Measurements from ENCODE around the gene IPO4. TPM values are rescaled to one million over a fixed set of nuclear protein-coding genes. Genes with fewer than 3 reads are reported as not detected.

Gene IPO4
- total RNA-seq, 1 donor from 2014 or later: 46.8 TPM

GRCh38 chr14:24135834-24136683 lies 52.6 kb downstream of the IPO4 start, which contains the start of gene PSME1:
Gene PSME1 (plus strand): TSS chr14:24136194. CDS start chr14:24136263, 69 bp downstream.

GRCh38 chr14:24130380-24130716 lies 58.3 kb downstream of the IPO4 start, which contains the start of gene FITM1:
Gene FITM1 (plus strand): TSS chr14:24130659. CDS start chr14:24131564, 905 bp downstream.

Other genes starting within 250 kb of the IPO4 start
- 39.0 and 58.4 TPM in 2 replicates for gene DHRS4, start 235.0 kb downstream of the IPO4 start, total RNA-seq
- gene DHRS4L2, start 199.9 kb downstream of the IPO4 start, total RNA-seq: 11.6 and 15.7 TPM in 2 replicates
- not detected in 2 replicates for gene CARMIL3, start 136.8 kb downstream of the IPO4 start, total RNA-seq
- not detected in 2 replicates for gene CPNE6, start 117.3 kb downstream of the IPO4 start, total RNA-seq
- 4.4 and 9.4 TPM in 2 replicates for gene PCK2, start 94.5 kb downstream of the IPO4 start, total RNA-seq
- 58.8 and 60.2 TPM in 2 replicates for gene DCAF11, start 74.0 kb downstream of the IPO4 start, total RNA-seq
- 0.82 and 0.97 TPM in 2 replicates for gene NRL, start 73.9 kb downstream of the IPO4 start, total RNA-seq
- 0.13 TPM in 1 of 2 replicates, not detected in the other for gene FITM1, start 58.2 kb downstream of the IPO4 start, total RNA-seq
- 118 and 158 TPM in 2 replicates for gene PSME1, start 52.6 kb downstream of the IPO4 start, total RNA-seq
- gene EMC9, start 47.2 kb downstream of the IPO4 start, total RNA-seq: 17.6 and 28.3 TPM in 2 replicates
- gene PSME2, start 42.2 kb downstream of the IPO4 start, total RNA-seq: 124 and 147 TPM in 2 replicates
- 37.1 and 38.4 TPM in 2 replicates for gene RNF31, start 41.3 kb downstream of the IPO4 start, total RNA-seq
- 55.4 and 72.4 TPM in 2 replicates for gene IRF9, start 27.6 kb downstream of the IPO4 start, total RNA-seq
- 2.3 and 2.5 TPM in 2 replicates for gene REC8, start 16.7 kb downstream of the IPO4 start, total RNA-seq
- gene TM9SF1, start 6.6 kb upstream of the IPO4 start, total RNA-seq: 30.3 and 60.7 TPM in 2 replicates
- not detected in 2 replicates for gene TSSK4, start 16.9 kb upstream of the IPO4 start, total RNA-seq
- 13.4 and 38.1 TPM in 2 replicates for gene CHMP4A, start 24.7 kb upstream of the IPO4 start, total RNA-seq
- 6.3 and 7.7 TPM in 2 replicates for gene MDP1, start 27.2 kb upstream of the IPO4 start, total RNA-seq
- 259 and 308 TPM in 2 replicates for gene NEDD8, start 43.6 kb upstream of the IPO4 start, total RNA-seq
- gene GMPR2, start 44.1 kb upstream of the IPO4 start, total RNA-seq: 97.6 and 118 TPM in 2 replicates
- gene TINF2, start 53.8 kb upstream of the IPO4 start, total RNA-seq: 41.1 and 55.2 TPM in 2 replicates
- gene TGM1, start 74.4 kb upstream of the IPO4 start, total RNA-seq: 0.32 and 1.6 TPM in 2 replicates
- gene RABGGTA, start 82.8 kb upstream of the IPO4 start, total RNA-seq: 16.0 and 27.5 TPM in 2 replicates
- 6.9 and 10.8 TPM in 2 replicates for gene DHRS1, start 111.0 kb upstream of the IPO4 start, total RNA-seq
- 18.5 and 29.8 TPM in 2 replicates for gene NOP9, start 111.0 kb upstream of the IPO4 start, total RNA-seq
- gene CIDEB, start 119.2 kb upstream of the IPO4 start, total RNA-seq: 3.7 and 3.8 TPM in 2 replicates
- 2.6 and 5.0 TPM in 2 replicates for gene LTB4R2, start 121.3 kb upstream of the IPO4 start, total RNA-seq
- 2.4 and 4.2 TPM in 2 replicates for gene LTB4R, start 122.7 kb upstream of the IPO4 start, total RNA-seq
- gene ADCY4, start 146.3 kb upstream of the IPO4 start, total RNA-seq: 61.5 and 89.6 TPM in 2 replicates
- 4.9 TPM in 2 replicates for gene RIPK3, start 151.2 kb upstream of the IPO4 start, total RNA-seq
- gene NFATC4, start 179.4 kb upstream of the IPO4 start, total RNA-seq: 3.2 and 7.4 TPM in 2 replicates
- 7.3 and 13.8 TPM in 2 replicates for gene NYNRIN, start 210.2 kb upstream of the IPO4 start, total RNA-seq
- 1.5 and 3.0 TPM in 2 replicates for gene CBLN3, start 240.9 kb upstream of the IPO4 start, total RNA-seq
- 50.0 and 63.4 TPM in 2 replicates for gene KHNYN, start 241.1 kb upstream of the IPO4 start, total RNA-seq

All from bladder microvascular endothelial cell (primary cell).